GM18499 (cell line): ENCODE measurements around the gene SUSD3.

ENCODE experiments used
- ATAC-seq: cut with Tn5 transposase; IDR thresholded peaks from one replicate; pipeline ENCODE4 v1.9.1; 2021; ENCODE audit warnings: moderate number of reproducible peaks; ENCODE audit not compliant: insufficient read depth, unreplicated experiment

The SUSD3 gene

DNA sequence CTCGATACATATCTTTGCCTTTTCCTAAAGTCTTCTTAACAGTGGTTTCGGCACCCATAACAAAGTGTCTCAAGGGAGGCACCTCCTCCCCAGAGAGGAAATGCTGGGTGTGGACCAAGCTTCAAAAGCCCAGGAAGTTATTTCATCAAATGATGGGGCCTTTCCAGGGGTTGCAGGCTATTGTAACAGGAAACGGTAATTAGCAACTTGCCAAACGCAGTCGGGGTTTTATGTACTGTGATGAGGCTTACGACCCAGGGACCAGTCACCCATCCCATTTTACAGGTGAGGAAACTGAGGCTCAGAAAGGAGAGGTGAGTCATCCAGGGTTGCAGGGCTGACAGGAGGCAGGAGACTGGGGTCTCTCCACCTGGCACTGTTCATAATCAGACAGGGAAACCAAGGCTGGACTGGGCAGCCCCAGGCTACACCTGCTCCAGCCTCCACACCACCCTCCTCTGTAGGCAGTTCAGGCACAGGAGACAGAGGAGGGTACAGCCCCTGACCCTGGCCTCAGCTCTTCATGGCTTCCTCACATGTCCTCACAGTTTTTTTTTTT is 30.0 kb upstream of the SUSD3 start:
- ATAC-seq: no peak

DNA sequence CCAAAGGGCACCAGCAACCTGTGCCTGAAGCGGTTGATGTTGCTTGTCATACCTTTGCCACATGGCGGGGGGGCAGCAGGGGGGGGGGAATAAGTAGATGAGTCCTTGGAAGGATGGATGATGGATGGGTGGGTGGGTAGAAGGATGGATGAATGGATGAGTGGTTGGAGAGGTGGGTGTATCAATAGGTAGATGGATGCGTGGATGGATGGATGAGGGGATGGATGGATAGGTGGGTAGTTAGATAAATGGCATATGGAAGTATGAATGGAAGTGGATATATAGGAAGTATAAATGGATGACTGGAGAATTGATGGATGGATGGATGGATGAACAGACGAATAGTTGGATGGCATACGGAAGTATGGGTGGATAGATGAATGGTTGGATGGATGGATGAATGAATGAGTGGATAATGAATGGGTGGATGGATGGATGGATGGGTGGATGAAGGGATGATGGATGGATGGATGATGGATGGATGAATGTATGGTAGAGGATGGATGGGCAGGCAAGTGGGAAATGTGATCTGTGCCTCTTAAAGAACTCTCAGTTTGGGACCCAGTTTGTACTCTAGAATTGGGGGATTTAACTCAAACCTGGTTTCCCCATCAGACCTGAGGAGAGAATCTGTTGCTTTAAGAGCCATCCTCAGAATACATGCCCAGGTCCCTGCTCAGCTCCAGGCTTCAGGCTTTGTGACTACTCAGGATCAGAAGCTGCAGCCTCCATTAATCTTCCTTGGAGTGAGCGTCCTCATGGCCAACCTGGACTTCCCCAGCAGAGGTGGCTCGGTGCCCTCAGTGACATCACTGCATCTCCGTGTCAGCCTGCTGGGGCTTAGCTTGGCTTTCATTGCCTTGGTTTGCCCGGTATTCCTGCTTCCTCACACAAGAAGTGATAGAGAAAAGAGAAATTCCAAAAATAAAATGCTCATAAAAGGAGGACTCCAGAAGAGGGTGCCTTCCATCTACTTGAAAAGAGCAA is 27.6 kb upstream of the SUSD3 start:
- ATAC-seq: no peak

DNA sequence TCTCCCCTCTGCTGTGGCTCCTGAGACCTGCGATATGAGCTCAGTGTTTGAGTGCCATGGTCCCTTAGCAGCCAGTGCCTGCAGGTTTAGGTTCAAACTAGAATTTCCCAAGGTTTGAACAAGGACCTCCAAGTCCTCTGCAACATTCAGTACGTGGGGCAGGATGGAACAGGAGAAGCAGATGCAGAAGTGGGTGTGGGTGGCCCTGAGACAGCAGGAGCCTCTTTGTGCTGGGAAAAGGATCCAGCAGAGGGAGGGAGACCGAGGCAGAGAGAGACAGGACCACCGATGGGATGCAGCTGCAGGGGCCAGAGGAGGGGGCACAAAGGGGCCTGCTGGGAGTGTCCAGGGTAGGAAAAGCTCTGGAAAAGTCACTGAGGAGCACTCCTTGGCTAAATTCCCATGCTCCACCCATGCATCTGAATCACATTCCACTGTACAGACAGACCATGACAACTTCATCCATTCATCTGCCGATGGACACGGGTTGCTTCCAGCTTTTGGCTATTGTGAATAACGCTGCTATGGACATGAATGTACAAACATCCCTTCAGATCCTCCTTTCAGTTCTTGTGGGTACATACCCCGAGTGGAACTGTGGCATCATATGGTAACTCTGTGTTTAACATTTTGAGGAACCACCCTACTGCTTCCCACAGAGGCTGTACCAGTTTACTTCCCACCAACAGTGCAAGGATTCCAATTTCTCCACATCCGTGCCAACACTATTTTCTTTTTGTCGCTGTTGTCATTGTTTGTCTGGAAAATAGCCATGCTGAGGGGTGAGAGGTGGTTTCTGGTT is 26.7 kb upstream of the SUSD3 start:
- ATAC-seq: no peak

DNA sequence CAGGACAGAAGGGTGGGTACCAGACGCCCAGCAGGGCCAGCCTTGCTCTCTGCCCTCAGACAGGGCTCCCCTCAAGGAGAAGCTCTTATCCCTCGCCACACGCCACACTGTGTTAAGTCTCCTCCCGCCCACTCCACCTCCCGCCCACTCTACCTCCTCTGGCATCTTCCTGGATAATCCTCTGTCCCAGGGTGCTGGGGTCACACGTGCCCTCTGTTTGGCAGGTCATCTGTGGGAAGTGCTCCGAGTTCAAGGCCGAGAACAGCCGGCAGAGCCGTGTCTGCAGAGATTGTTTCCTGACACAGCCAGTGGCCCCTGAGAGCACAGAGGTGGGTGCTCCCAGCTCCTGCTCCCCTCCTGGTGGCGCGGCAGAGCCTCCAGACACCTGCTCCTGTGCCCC is 26.0 kb upstream of the SUSD3 start:
- no peak for ATAC-seq

DNA sequence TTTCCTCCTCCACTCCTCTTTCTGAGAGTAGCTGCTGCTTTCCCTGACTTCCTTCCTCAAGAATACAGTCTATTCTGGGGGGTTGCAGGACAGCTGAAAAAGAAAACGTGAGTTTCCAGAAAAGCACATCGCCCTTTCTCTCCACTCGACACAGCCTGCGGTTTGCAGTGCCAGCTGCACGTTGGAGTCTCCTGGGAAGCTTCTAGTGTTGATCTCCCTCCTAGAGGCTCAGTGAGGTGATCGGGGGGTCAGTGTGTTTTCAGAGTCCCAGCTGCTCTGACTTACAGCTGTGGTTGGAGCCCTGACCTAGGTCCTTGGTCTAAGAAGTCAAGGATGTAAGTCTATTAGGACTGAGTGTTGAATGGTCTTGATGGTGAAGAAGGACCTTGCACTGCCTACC is 25.0 kb upstream of the SUSD3 start:
- no peak for ATAC-seq

DNA sequence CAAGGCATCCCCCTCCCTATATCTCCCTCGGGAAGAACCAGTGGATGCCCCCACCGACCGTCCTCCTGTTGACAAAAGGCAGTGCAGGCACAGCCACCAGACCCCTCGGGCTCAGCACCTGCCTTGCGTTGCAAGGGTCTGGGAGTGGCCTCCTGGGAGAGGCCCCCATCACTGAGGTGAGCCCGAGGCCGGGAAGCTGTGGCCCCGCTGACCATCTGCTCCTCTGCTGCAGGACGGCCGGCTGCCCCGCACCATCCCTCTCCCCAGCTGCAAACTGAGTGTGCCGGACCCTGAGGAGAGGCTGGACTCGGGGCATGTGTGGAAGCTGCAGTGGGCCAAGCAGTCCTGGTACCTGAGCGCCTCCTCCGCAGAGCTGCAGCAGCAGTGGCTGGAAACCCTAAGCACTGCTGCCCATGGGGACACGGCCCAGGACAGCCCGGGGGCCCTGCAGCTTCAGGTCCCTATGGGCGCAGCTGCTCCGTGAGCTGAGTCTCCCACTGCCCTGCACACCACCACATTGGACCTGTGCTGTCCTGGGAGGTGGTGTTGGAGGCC is 23.3 kb upstream of the SUSD3 start:
- no peak for ATAC-seq

DNA sequence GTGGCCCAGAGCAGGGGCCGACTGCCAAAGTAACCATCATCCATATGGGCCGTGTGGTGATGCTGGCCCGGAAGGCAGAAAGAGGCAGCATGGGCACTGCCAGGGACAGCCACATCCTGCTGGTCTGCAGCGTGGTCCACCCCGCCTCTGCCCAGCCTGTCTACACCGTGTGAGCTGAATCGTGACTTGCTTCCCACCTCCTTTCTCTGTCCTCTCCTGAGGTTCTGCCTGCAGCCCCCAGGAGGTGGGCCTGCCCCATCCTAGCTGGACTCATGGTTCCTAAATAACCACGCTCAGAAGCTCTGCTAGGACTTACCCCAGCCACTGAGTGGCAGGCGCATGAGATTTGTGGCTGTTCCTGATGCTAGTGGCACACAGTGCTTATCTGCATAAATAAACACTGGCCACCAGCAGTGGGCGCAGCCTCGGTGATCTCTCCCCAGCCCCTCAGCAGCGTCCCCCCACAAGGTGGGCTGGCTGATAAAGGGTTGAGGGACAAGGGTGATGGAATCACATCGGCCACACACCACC is 22.6 kb upstream of the SUSD3 start:
- ATAC-seq: no peak

DNA sequence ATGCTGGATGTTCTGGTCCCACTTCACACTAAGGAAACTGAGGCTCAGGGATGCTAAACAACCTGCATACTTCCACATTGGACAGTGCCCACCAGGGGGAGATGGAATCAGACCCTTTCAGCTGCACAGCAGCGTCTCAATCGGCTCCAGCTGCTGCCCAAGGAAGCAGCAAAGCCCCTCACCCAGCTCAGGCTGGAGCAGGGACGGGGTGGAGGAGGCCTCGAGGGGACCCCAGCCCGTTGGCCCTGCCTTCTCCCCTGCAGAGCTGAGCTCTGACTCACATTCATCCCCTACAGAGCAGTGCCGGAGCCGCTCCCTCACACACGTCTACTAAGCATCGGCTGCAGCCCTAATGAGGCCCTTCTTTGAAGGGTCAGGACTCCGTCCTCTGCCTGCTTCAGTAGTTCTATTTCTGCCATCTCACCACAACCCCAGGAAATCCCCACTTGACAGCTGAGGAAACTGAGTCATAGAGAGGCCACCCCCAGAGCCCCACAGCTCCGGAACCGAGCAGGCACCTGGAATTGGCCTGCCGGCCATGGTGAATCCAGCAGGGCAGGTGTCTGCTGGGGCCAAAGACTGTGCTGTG is 21.5 kb upstream of the SUSD3 start:
- ATAC-seq: no peak

DNA sequence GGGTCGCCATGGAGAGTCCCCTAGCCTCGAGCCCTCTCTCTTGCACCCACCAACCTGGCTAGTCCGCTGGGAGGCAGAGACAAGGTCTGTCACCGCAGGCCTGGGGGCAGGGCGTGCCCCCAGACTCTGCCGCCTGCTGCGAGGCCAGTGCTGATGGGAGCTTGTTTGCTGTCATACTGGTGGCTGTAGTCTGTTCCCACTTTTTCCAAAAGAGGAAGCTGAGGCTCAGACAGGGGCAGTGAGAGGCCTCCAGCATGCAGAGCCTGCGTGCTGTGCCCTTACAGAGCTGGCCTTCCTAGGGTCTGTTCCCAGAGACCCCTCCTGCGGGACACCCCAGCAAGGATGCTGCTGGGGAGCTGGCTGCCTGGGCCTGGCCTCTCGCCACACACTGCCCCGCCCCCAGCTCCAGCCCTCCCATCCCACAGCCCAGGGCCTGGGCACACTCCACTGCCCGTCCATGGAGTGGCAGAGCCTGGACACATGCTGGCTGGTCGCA is 21.0 kb upstream of the SUSD3 start:
- ATAC-seq: no peak

DNA sequence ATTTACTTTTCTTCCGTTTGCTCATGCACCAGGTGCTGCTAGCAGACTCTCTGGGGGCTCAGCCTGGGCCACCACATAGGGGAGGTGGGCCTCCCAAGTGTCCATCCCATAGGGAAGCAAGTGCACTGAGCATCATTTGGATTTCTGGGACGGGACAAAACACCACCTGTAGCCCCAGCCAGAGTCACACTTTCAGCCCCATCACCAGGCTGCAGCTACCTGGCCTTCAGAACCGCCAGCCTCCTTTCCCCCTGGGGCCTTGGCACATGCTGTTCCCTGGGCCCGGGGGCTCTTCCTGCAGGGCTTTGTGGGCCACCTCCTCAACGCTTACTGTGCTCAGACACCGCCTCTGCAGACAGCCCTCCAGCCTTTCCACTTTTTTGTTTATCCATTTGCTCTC is 19.6 kb upstream of the SUSD3 start:
- ATAC-seq: no peak

DNA sequence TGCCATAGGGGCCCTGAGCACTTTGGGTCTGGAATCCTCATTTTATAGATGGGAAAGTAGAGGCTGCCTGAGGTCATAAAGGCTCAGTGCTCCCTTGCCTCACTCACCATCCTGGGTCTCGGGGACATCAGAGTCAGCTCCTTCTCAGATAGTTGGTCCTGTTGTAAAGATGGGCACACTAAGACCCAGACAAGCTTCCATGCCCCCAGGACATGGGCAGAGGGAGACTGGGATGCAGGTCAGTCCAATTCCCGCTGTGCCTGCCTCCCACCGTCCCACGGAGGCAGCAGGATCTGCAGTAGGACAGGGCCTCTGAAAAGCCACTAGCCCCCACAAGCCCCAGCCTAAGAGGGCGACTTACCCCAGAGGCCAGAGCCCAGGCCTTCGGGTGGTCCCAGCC is 19.0 kb upstream of the SUSD3 start:
- no peak for ATAC-seq

DNA sequence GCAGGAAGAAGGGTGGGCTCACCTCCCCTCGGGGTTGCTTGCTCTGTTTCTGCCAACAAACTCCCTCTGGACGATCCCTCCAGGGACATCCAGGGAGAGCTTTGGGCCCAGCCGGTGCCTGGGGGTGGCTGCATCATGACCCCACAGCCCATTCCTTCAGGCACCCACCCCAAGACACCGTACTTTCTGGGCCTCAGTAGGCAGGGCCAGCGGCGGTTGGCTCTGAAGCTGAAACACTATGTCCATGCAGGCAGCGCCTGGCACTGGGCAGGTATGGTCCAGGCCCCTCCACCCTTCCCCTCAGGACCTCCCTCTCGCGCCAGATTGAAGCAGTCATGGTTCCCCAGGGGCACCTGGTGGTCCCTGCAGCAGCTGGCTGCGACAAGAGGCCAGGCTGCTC is 18.5 kb upstream of the SUSD3 start:
- ATAC-seq: no peak

DNA sequence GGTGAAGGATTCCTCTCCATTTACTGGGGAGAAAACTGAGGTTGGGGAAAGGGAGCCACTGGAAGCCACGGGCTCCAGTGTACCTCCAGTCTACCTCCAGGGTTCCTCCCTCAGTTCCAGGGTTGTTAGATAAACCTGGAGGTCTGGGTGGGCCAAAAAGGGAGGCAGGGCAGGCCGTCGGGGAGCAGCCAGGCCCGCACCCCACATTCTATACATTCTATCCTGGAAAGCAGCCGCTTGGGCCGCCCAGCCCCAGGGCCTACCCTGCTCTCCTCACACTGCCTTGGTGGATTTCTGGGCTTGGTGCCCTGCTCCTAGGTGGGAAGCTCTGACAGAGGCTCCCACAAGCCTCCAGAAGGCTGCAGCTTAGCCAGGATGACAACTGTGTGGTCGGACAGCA is 18.1 kb upstream of the SUSD3 start:
- ATAC-seq: no peak

DNA sequence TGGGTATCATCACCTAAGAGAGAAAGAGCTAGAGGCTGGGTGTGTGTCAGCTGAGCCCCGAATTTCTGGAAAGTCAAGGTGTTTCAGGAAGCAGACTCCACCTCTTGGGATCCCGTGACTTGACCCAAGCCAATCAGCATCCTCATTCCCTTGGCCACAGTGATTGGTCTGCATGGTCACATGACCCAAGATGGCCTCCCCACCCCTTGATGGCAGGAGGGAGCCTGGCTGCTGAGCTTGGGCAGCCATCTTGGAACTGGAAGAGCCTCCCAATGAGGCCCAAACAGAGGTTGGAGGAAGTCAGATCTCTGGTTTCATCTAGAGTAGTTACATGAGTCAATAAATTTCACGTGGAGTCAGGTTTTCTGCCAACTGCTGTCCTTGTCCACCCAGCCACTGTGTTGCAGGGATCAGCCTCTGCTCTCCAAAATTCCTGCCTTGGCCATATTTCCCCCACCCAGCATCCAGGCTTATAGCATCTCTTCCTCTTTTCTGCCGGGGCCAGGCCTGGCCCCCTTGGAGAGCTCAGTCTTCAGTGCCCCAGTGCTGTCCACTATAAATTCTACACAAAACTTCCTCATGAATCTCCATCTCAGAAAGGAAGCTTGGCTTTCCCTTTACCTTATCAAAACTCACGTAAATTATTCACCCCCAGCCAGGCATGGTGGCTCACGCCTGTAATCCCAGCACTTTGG is 17.2 kb upstream of the SUSD3 start:
- ATAC-seq: no peak

DNA sequence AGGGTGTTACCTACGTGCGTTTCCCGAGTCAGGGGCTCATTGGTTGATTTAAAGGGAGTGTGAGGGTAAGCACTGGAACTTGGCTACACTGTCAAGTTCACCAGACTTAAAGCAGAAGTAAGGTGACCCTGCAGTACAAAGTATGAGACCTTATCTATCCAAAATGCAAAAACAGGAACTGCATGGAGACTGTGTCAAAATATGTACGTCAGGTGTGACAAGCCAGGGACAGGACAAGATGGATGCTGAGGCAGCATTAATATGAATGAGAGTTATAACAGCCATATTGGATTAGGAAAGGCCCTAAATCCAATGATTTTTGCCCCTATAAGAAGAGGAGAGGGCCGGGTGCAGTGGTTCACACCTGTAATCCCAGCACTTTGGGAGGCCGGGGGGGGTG is 15.4 kb upstream of the SUSD3 start:
- no peak for ATAC-seq

DNA sequence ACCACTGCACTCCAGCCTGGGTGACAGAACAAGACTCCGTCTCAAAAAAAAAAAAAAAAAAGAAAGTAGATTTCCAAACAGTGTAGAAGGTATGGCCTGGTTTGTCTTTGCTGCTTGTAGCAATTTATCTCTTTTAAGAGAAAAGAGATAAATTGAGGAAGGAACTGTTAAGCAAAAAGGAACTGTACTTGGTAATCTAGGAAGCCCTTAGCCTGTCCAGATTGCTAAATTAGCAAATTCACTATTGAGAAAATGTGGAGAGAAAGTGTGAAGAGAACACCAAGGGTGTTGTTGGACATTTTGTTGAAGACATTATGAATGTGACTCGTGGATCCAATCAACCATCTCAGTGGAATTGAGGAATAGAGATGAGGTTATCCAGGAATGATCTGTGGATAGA is 13.0 kb upstream of the SUSD3 start:
- no peak for ATAC-seq

DNA sequence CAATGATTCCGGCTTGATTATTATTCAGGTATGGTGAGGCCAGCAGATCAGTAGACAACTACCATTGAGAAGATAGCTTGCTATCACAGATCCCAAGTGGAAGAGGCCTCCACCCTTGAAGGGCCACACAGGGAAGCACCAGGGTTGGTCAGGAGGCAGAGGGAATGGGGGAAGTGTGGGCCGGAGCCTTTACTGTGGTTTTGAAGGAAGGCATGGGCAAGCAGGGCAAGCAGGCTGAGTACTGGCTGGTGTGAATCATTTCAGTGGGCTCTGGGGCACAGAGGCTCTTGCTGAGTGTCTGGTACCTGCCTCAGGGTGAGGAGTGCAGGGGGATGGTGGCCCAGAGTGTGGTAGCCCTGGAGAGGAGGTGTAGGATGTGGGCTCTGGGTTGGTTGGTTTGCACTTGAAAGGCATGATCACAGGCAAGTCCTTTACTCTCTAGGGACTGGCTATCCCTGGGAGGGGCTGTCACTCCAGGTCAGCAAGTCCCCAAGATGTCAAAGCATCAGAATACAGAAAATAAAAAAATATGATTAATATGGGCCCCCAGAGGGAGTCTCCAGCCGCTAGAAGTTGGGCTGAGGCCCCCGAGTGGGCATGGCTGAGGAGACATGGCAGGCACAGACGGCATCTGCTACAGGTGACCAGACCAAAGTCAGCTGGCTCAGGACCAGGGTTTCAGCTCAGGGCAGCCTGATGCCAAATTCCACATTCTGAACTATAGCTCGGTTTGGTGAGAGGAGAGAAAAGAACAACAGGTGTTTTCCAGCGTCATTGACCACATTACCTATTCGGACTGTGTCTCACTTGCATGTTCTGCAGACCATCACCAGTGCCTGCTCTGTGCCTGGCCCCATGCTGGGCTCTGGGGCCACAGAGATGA is 9.7 kb upstream of the SUSD3 start:
- no peak for ATAC-seq

DNA sequence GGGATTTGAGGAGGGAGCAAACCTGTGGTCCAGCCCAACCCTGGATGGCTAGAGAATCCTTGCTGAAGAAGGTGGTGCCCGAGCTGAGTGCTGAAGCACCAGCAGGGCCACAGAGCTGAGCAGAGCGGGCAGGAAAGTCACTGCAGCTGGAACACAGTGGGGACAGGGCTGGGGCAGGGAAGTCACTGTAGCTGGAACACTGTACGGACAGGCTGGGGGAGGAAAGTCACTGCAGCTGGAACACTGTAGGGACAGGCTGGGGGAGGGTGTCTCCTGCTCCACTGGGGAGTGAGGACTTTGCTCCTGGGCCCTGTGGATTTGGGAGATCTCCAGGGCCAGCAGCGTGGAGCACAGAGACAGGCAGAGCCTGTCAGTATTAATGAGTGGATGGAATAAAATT is 9.0 kb upstream of the SUSD3 start:
- no peak for ATAC-seq

DNA sequence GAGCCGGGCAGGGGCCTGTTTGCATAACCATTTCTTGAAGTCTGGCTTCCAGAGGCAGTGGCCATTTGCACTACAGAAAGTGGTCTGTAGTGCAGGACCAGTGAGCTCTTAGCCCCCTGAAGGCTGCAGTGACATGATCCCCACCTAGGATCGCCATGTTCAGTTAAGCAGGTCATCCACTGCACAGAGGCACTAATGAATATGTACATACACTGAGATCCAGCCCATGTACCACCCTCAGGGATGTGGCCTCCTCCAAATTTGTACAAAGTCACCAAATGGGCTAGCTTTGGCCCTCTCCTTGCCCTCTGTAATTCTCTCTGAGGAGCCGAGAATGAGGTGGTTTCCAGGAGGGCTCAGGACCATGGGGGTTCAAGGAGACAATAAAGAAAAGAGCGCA is 8.3 kb upstream of the SUSD3 start:
- no peak for ATAC-seq
